Activated naive CD8-positive, alpha-beta T cell treated with anti-CD3 and anti-CD28 coated beads, Interleukin-2, amount 50 U/mL, for 24 hours (primary cell): ENCODE data around the gene C15orf39.

ENCODE experiments used
- ATAC-seq: fragments of 150-1000 bp; cut with Tn5 transposase; one replicate; pipeline ENCODE4 v1.10.0; 2021
- DNase-seq: peaks from one replicate; pipeline ENCODE4 v3.0.0; 2021
- H3K27ac Mint-ChIP-seq: one replicate; pipeline ENCODE4 v1.8.0; 2021; ENCODE audit warnings: mild to moderate bottlenecking, mixed read lengths
- H3K27me3 Mint-ChIP-seq: one replicate; pipeline ENCODE4 v1.8.0; 2021; ENCODE audit warnings: mixed read lengths
- H3K36me3 Mint-ChIP-seq: one replicate; pipeline ENCODE4 v1.8.0; 2021; ENCODE audit warnings: low read depth, mixed read lengths
- H3K4me1 Mint-ChIP-seq: one replicate; pipeline ENCODE4 v1.8.0; 2021; ENCODE audit warnings: mixed read lengths
- H3K4me3 Mint-ChIP-seq: one replicate; pipeline ENCODE4 v1.8.0; 2021; ENCODE audit warnings: mild to moderate bottlenecking, moderate library complexity, mixed read lengths
- H3K9me3 Mint-ChIP-seq: one replicate; pipeline ENCODE4 v1.8.0; 2021; ENCODE audit warnings: mixed read lengths

Gene C15orf39

DNA sequence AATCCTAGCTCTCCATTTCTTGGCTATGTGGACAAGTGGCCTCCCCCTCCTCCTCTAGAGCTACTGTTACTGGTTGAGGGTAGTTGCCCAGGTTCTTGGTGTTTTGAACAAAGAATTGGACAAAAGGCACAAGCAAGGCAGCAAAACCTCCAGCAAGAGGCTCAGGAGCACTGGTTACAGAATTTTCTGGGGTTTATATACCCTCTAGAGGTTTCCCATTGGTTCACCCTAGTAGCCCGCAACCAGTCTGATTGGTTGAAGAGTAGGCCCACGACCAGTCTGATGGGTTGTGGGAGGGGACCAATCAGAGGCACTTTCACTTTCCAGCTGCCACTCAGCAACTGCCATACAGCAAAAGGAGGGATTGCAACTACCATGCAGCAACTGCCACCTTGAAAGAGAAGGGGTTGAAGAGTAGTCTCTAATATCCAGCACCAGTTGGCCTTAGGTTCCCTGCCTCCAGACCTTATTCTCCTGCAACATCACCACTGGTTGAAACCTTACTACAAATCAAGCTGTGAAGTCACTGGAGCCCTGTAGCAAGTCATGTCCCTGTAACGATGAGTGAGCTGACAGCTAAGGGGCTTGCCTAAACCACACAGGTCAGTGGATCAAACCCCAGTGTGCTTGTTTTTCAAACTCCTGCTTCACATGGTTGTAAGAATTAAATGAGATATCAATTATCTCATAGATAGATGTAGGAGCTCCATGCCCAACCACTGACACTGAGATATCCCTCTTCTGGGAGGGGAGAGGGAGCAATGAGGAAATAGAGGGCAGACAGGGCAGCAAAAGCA, 2.9 kb upstream of the C15orf39 start:
- ATAC-seq (no peak), DNase-seq (peak; percentile 22)
- Mint-ChIP-seq H3K27me3 (peaks cover 8% of the 10 kb centered on the region), H3K36me3 (peaks cover 4% of the 10 kb centered on the region), H3K9me3 (no peaks in the 10 kb centered on the region), H3K4me1 (peaks cover 29% of the 10 kb centered on the region), H3K27ac (no peak overlapping the region), H3K4me3 (no peak overlapping the region)

DNA sequence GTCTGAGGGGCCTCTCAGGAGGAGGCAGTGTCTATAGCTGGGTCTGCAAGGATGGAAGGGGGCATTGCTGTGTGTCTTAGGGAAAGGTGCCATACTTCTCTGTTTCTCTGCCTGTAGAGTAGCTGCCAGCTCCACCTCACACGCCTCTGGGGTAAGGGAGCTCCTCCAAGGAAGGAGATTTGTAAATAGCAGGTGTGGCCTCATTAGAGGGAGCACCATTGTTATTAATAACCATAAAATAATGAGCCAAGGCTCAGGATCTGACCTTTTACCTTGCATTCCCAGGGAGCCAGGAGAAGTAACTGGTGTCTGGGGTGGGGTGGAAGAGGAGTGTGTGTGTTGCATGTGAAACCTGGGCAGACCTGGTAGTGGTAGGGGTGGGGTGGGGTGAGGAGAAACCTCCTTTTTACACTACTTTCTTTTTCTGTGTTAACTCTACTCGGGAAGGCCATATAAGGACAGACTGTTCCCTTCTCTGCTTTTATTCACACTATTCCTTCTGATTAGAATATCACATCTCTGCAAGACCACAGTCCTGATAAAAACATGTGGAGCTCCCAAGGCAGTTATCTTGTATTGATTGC, 2.2 kb upstream of the C15orf39 start:
- Mint-ChIP-seq H3K4me1 (peaks cover 36% of the 10 kb centered on the region), H3K36me3 (peaks cover 4% of the 10 kb centered on the region), H3K4me3 (no peak overlapping the region), H3K27me3 (peaks cover 6% of the 10 kb centered on the region), H3K27ac (no peak overlapping the region), H3K9me3 (no peaks in the 10 kb centered on the region)
- ATAC-seq (no peak), DNase-seq (no peak)

DNA sequence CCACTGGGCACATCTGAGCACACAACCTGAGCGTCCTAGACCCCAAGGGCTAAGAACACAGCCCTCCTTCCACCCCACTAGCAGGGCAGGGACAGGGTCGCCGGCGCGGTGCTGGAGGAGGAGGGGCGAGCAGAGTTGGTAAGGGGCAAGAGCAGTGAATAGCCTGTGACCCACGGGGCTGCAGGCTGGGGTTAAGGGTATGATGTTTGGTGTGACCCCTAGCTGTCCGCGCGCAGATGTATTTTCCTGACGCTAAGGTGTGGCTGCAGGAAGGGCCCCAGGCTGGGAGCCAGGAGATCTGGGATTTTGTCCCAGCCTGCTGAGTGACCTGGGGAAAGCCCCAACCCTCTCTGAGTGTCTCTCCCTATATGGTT, 1.3 kb upstream of the C15orf39 start:
- Mint-ChIP-seq H3K4me1 (peaks cover 44% of the 10 kb centered on the region), H3K27me3 (no peaks in the 10 kb centered on the region), H3K4me3 (no peak overlapping the region), H3K9me3 (no peaks in the 10 kb centered on the region), H3K27ac (no peak overlapping the region), H3K36me3 (peaks cover 9% of the 10 kb centered on the region)
- DNase-seq (no peak), ATAC-seq (no peak)

DNA sequence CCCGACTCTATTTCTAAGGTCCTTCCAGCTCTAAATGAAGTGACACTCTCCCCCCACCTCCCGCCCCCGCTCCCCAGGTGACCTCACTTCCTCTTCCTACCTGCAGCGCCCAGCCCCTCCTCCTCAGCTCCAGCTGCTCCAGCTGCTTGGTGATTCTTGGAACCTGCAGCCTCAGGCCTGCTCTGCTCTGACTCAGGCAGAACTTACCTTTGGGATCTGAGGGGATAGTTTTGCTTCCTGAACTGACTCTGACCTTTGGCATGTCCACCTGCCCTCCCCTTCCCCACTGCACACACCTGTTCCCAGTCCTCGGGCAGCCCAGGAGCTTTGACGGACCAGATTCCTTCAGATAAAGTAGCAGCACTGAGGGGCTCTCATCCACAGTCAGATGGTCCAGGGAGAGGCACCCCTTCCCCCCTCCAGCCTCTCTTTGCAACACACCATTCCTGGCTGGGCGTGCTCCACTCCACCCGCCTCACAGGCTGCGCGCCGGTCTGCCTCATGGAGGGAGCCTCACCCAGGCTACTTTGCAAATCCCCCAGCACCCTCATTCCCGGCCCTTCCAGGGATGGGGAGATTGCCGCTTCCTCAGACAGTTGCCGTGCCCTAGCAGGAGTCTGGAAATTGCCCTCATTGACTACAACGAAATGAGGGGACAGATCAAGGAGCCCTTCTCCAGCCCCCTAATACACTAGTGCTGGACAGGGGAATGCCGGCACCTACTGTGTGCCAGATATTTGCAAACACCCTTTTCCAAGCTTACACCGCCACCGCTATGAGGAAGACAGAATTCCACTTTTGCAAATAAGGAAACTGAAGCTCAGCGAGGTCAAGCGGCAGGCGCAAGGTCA, 692 bp upstream of the C15orf39 start:
- no peaks in the 10 kb centered on the region for H3K9me3 Mint-ChIP-seq
- peak overlapping the region; percentile 90 for H3K4me3 Mint-ChIP-seq
- H3K27me3 Mint-ChIP-seq: no peaks in the 10 kb centered on the region
- H3K36me3 Mint-ChIP-seq: peaks cover 9% of the 10 kb centered on the region
- DNase-seq: peak; percentile 50
- peaks cover 44% of the 10 kb centered on the region for H3K4me1 Mint-ChIP-seq
- H3K27ac Mint-ChIP-seq: peak overlapping the region; percentile 79
- no peak for ATAC-seq

DNA sequence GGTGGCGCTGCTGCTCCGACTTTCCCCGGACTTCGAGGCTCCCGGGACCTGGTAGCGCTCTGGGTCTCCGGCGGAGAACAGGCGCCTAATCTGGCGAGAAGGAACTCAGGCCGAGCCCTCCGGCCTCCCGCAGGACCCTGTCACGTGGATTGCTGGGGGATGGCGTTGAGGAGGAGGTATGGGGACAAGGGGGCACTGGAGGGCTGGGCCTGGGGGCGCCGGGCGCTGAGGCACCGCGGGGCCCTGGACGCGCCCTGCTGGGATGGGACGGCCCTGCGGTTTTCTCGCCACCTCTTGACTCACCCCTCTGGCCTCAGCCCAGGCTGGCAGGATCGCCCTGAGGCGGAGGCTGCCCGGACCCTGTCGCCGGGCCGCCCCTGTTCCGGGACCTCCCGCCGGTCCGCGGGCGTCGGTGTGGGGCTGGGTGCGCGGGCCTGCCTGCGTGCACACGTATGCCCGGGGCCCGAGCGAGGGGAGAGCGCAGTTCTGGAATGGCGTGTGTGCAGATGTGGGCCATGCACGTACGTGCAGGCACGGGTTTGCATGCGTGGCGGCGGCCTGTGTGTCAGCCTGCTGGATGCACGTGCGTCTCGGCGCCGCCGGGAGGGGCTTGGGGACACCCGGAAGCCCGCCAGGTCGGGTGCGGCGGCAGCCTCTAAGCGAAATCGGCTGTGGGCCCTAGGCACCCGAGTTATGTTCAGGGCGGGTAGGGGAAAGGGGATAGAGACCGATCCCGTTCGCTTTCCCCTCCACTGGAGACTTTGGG, 752 bp downstream of the C15orf39 start:
- H3K27ac Mint-ChIP-seq: peak overlapping the region; percentile 87
- H3K27me3 Mint-ChIP-seq: no peaks in the 10 kb centered on the region
- H3K4me1 Mint-ChIP-seq: peaks cover 44% of the 10 kb centered on the region
- H3K9me3 Mint-ChIP-seq: no peaks in the 10 kb centered on the region
- H3K4me3 Mint-ChIP-seq: peak overlapping the region; percentile 90
- peaks cover 11% of the 10 kb centered on the region for H3K36me3 Mint-ChIP-seq
- ATAC-seq (peak; percentile 47), DNase-seq (peak; percentile 80)

DNA sequence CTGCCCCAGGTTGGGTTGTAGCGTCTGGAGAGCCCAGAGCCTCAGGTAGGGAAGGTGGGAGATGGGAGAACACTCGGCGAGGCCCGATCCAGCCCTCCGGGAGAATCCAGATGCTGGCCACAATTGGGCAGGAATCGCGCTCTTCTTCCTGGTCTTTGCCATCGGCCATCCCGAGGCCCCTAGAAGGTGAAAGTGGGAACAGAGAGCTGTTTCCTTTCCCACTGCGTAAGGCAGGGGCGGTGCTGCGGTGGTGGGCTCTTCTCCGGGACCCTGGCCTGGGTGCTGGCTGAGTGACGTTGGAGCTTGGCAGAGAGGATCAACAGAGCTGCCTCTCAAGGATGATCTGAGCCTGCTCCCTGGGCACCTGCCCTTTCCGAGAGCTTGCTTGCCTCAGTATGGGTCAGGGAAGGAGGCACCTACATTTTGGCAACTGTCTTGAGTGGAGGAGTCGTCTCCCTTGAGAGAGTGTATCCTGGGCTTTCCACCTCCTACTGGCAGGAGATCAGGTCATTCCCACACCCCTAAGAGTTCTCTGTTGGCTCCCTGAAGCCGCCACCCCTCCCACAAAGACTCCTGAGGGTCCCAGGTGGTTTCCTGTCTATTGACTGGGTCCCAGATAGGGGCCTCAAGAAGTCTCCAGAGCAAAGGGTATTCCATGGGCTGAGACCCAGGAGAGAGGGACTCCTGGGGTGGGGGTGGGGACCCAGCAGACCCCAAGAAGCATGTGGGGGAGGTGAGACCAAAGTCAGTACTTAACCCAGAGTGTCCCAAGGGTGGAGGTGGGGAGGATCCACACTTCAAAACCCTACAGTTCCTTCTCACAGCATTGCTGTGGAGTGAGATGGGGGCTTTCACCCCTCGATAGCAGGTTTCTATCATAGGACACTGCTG, 1.6 kb downstream of the C15orf39 start:
- peaks cover 42% of the 10 kb centered on the region for H3K4me1 Mint-ChIP-seq
- no peak for ATAC-seq
- no peak for DNase-seq
- H3K4me3 Mint-ChIP-seq: peak overlapping the region; percentile 90
- H3K27ac Mint-ChIP-seq: peak overlapping the region; percentile 87
- H3K36me3 Mint-ChIP-seq: peaks cover 13% of the 10 kb centered on the region
- no peaks in the 10 kb centered on the region for H3K9me3 Mint-ChIP-seq
- no peaks in the 10 kb centered on the region for H3K27me3 Mint-ChIP-seq

DNA sequence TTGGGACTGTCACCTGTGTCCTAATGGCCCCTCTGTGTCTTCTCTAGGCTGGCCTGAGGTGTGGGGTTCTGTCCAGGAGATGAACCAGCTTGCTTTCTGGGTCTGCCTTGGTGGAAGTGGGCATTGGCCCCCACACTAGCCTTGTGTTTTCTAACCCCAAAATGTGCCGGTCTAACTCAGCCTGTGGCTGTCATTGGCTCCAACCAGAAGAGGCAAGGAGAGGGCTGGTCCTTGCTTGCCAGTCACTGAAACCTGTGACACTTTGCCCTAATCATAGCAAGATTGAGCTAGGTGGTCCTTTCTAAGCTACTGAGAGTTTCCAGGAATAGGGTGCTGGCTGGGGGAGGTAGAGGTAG, 2.2 kb downstream of the C15orf39 start:
- H3K9me3 Mint-ChIP-seq: no peaks in the 10 kb centered on the region
- H3K4me1 Mint-ChIP-seq: peaks cover 40% of the 10 kb centered on the region
- peaks cover 13% of the 10 kb centered on the region for H3K36me3 Mint-ChIP-seq

DNA sequence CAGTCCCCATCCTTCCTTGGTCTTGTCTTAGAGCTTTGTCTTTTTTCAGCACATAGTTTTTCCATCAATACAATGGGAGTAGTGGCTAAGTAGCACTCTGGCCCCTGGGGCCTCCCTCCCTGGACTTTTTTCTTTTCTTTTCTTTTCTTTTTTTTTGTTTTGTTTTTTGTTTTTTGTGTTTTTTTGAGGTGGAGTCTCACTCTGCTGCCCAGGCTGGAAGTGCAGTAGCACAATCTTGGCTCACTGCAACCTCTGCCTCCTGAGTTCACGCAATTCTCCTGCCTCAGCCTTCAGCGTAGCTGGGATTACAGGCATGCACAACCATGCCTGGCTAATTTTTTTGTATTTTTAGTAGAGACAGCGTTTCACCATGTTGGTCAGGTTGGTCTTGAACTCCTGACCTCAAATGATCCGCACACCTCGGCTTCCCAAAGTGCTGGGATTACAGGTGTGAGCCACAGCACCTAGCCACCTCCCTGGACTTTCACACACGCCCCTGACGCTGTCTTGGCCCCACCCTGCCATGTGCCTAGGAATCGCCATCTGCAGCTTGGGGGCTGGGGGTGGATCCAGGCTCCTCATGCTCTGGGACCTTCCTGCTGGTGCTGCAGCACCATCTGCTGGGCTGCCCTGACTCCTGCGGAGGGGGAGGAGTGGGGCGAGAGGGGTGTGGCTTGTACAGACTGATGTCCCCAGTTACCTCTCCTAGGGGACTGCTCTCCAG, 2.8 kb downstream of the C15orf39 start:
- Mint-ChIP-seq H3K4me3 (peak overlapping the region; percentile 90), H3K27me3 (no peaks in the 10 kb centered on the region), H3K36me3 (peaks cover 18% of the 10 kb centered on the region), H3K9me3 (no peaks in the 10 kb centered on the region), H3K4me1 (peaks cover 40% of the 10 kb centered on the region), H3K27ac (peak overlapping the region; percentile 73)
- ATAC-seq: peak; percentile 74
- peak; percentile 87 for DNase-seq

More for the DNA sequence above, 2.2 kb downstream of the C15orf39 start:
- DNase-seq: no peak
- Mint-ChIP-seq H3K27ac (peak overlapping the region; percentile 73), H3K27me3 (no peaks in the 10 kb centered on the region), H3K4me3 (peak overlapping the region; percentile 90)
- ATAC-seq: peak; percentile 4

DNA sequence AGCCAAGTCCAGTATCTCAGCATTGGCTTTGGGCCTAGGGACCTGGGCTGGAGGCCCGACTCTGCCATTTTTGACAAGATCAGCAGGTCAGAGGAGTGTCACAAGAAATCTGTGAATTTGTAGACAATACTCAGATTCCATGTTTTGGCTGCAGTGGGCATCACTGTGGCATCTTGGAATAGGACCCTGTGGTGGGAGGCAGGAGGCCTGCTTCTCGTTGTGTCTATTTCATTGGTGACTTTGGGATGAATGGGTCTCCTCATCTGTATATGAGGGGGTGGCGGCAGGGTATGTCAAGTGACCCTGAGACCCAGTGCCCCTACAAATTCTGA, 3.3 kb downstream of the C15orf39 start:
- Mint-ChIP-seq H3K4me3 (peak overlapping the region; percentile 90), H3K27ac (peak overlapping the region; percentile 73), H3K36me3 (peaks cover 21% of the 10 kb centered on the region), H3K9me3 (no peaks in the 10 kb centered on the region), H3K27me3 (no peaks in the 10 kb centered on the region), H3K4me1 (peaks cover 39% of the 10 kb centered on the region)
- ATAC-seq (no peak), DNase-seq (no peak)

DNA sequence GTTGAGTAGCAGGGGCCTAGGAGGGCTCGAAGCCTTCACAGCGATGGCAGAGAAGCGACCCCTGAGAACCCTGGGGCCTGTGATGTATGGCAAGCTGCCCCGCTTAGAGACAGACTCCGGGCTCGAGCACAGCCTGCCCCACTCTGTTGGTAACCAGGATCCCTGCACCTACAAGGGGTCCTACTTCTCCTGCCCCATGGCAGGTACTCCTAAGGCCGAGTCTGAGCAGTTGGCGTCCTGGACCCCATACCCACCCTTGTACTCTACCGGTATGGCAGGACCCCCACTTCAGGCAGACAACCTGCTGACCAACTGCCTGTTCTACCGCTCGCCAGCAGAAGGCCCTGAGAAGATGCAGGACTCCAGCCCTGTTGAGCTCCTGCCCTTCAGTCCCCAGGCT, 4.3 kb downstream of the C15orf39 start:
- no peak for ATAC-seq
- no peak for DNase-seq
- Mint-ChIP-seq H3K4me3 (no peak overlapping the region), H3K9me3 (no peaks in the 10 kb centered on the region), H3K27ac (no peak overlapping the region), H3K27me3 (no peaks in the 10 kb centered on the region), H3K36me3 (peaks cover 24% of the 10 kb centered on the region), H3K4me1 (peaks cover 32% of the 10 kb centered on the region)

DNA sequence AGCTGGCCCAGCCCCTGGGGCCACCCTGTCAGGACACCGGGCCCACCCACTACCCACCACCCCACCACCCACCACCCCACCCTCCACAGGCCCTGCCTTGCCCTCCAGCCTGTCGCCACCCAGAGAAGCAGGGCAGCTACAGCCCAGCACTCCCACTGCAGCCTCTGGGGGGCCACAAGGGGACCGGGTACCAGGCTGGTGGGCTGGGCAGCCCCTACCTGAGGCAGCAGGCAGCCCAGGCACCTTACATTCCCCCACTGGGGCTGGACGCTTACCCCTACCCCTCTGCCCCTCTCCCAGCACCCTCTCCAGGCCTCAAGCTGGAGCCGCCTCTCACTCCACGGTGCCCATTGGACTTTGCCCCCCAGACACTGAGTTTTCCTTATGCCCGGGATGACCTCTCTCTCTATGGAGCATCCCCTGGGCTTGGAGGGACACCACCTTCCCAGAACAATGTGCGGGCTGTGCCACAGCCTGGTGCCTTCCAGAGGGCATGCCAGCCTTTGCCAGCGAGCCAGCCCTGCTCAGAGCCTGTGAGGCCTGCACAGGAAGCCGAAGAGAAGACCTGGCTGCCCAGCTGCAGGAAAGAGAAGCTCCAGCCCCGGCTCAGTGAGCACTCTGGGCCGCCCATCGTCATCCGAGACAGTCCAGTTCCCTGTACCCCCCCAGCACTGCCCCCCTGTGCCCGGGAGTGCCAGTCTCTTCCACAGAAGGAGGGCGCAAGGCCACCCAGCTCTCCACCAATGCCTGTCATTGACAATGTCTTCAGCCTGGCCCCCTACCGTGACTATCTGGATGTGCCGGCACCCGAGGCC, 5.3 kb downstream of the C15orf39 start:
- no peak overlapping the region for H3K4me3 Mint-ChIP-seq
- ATAC-seq: no peak
- peaks cover 27% of the 10 kb centered on the region for H3K36me3 Mint-ChIP-seq
- H3K9me3 Mint-ChIP-seq: no peaks in the 10 kb centered on the region
- H3K27ac Mint-ChIP-seq: no peak overlapping the region
- no peak for DNase-seq
- H3K4me1 Mint-ChIP-seq: peaks cover 27% of the 10 kb centered on the region
- no peaks in the 10 kb centered on the region for H3K27me3 Mint-ChIP-seq

DNA sequence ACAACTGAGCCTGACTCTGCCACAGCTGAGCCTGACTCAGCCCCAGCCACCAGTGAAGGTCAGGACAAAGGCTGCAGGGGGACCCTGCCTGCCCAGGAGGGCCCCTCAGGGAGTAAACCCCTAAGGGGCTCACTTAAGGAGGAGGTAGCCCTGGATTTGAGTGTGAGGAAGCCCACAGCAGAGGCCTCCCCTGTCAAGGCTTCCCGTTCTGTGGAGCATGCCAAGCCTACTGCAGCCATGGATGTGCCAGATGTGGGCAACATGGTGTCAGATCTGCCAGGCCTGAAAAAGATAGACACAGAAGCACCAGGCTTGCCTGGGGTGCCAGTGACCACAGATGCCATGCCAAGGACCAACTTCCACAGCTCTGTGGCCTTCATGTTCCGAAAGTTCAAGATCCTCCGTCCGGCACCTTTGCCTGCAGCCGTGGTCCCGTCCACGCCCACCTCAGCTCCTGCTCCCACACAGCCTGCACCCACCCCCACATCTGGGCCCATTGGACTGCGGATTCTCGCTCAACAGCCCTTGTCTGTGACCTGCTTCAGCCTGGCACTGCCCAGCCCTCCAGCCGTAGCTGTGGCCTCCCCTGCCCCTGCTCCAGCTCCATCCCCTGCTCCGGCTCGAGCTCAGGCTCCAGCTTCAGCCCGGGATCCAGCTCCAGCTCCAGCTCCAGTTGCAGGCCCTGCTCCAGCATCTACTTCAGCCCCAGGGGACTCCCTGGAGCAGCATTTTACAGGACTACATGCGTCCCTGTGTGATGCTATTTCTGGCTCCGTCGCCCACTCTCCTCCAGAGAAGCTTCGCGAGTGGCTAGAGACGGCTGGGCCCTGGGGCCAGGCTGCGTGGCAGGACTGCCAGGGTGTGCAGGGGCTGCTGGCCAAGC, 6.2 kb downstream of the C15orf39 start:
- Mint-ChIP-seq H3K9me3 (no peaks in the 10 kb centered on the region), H3K36me3 (peaks cover 27% of the 10 kb centered on the region), H3K4me3 (no peak overlapping the region), H3K4me1 (peaks cover 26% of the 10 kb centered on the region), H3K27ac (no peak overlapping the region), H3K27me3 (no peaks in the 10 kb centered on the region)
- no peak for DNase-seq
- no peak for ATAC-seq
